ENCODE data around the gene PRR19.
"Not testable (repeated sequence)": the region's sequence is repeated elsewhere in the genome, so short reads cannot be mapped to it uniquely, and the experiment has no call there.

PRR19 gene

DNA sequence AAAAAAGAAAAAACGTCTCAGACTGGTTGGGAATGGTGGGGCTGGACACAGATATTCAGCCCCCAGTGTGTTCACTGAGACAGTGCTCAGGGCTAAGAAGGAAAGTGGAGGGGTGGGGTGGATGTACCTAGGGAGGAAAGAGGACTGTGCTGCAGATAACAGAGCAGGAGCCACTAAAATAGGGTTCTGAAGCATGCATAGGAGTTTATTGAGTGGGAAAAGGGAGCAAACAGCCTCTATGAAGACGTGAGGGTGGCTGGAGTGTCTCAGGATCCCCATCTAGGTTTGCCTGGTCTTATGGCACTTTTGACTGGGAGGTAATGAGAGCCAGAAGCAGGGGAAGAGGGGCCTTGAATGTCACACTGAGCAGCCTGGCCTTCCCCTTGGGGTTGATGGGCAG lies 26.9 kb downstream of the PRR19 start:
- no peak for DNase-seq

DNA sequence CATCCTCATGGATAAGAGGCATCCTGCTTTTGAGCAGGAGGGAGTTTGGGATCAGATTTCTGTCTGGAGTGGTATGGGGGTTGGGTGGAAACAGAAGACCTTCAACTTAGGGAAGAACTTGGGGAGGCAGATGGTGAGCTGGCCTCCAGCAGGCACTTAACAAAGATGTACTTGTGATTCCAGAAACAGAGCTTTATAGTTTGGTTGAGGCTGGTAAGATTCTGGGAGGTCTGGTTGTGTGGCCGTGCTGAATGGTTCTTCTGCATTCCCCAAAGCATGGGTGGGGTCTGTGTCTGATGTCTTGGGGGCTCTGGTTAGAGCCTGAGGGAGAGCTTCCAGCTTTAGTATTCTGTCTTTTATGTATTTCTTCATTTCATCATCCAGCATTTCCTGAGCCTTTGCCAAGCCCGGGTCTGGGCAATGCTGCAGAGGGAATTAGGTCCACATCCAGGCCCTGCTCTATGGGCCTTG lies 28.3 kb downstream of the PRR19 start:
- no peak for DNase-seq

DNA sequence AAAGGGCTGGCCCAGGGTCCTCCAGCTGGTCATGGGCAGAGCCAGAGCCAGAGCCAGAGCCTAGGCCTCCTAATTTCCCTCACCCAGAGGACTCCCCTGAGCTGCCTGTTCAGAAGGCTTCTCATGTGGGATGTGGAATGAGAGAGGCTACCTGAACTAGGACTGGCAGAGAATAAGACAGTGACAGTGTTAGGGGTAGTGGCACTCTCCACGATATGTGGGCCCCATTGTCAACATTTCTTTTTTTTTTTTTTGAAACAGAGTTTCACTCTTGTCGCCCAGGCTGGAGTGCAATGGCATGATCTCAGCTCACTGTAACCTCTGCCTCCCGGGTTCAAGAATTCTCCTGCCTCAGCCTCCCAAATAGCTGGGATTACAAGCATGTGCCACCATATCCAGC lies 29.4 kb downstream of the PRR19 start:
- DNase-seq: not testable (repeated sequence)

DNA sequence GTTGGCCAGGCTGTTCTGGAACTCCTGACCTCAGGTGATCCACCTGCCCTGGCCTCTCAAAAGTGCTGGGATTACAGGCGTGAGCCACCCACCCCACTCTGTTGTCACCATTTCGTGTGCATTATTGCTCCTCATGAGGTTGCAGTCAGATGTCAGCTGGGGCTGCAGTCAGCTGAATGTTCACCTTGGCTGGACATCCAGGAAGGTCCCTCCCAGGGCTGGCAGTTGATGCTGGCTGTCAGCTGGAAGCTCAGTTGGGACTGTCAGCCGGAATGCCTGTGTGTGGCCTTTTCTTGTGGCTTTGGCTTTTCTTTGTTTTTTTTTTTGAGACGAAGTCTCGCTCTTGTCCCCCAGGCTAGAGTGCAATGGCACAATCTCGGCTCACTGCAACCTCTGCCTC lies 30.1 kb downstream of the PRR19 start:
- DNase-seq: no peak

DNA sequence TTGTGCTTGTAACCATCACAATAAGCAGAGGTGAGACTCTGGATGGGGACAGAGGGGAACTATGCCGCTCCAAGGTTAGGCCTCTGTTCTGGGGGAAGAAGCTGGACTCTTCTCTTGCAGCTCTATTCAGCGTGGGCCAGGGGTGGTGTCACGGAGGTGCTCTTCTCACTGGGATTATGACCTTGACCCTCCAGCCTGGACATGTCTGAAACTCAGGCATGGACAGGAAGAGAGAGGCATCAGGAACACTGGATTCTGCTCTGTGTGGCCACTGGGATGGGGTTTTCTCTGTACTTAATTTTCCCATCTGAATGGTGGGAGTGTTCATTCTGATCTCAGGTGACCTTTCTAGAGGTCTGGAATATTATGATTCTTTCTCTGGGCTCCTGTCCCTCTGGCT lies 31.1 kb downstream of the PRR19 start:
- no peak for DNase-seq

DNA sequence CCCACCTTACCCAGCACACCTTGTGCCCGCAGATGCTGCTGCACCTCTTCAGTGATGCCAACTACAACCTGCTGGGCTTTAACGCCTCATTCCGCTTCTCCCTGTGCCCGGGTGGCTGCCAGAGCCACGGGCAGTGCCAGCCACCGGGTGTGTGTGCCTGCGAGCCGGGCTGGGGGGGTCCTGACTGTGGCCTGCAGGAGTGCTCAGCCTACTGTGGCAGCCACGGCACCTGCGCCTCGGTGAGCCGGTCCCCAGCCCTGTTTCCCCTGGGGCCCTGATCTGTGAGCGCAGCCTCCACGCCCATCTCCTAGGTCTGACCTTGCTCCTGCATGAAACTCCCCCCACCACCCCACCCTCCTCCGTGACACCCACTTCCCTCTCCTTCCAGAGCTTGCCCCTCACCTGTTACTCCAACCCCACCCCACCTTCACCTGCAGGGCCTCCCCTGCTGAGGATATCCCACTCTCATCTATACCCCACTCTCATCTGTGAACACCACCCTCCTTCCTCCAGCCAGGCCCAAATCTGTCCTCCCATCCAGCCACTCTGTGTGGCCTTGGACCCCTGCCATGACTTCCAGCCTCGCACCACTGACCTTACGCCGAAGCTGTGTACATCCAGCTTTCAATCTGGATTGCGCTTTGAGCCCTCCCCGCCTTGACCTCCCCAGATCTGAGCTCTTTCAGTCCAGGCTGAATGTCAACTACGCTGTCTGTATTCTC lies 32.2 kb downstream of the PRR19 start:
- no peak for DNase-seq

DNA sequence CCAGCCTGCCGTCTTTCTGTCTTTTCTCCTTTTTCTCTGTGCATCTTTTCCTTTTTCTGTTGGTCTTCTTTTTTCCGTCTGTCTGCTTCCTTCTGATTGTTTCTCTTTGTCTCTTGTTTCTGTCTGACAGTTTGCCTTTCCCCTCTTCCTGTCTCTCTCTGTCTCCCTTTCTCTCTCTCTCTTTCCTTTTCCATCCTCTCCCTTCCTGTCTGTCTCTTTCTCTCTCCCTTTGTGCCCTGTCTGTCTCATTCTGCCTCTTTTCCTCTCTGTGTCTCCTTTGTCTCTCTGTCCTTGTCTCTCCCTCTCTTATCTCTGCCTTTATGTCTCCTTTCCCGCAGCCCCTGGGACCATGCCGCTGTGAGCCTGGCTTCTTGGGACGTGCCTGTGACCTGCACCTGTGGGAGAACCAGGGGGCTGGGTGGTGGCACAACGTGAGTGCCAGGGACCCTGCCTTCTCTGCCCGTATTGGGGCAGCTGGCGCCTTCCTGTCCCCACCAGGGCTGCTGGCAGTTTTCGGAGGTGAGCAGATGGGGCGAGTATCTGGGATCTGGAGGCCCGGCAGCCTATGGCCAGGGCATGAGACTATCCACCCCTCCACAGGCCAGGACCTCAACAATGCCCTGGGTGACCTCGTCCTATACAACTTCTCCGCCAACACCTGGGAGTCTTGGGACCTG lies 32.9 kb downstream of the PRR19 start:
- DNase-seq: no peak

DNA sequence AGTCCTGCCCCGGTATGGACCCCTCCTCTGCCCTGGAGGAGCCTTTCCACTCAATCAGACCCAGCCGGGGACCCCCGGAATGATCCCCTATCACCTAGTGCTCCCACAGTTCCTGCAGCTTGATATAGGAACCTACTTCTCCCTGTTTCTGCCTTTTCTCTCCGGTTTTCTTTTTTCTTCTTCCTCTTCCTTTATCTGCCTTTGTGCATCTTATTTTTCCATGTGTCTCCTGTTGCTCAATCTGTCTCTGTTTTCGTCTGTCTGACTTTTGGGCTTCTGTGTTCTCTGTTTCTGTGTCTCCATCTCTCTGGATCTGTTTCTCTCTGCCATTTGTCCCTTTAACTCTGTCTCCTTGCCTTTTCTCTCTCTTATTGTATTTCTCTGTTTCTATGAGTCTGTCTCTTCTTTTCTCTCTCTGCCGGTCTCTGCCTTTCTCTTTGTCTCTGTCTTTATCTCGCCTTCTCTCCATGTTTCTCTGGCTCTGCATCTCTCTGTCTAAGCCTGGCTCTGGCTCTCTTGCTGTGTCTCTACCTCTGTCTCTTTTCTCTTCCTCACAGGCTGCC lies 33.5 kb downstream of the PRR19 start:
- DNase-seq: no peak

DNA sequence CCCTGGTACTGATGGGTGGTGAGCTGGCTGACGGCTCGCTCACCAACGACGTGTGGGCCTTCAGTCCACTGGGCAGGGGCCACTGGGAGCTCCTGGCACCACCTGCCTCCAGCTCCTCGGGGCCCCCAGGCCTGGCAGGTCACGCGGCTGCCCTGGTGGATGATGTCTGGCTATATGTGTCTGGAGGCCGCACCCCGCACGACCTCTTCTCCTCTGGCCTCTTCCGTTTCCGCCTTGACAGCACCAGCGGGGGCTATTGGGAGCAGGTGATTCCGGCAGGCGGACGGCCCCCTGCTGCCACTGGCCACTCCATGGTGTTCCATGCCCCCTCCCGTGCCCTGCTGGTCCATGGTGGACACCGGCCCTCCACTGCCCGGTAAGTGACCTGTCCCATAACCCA lies 34.0 kb downstream of the PRR19 start:
- no peak for DNase-seq

DNA sequence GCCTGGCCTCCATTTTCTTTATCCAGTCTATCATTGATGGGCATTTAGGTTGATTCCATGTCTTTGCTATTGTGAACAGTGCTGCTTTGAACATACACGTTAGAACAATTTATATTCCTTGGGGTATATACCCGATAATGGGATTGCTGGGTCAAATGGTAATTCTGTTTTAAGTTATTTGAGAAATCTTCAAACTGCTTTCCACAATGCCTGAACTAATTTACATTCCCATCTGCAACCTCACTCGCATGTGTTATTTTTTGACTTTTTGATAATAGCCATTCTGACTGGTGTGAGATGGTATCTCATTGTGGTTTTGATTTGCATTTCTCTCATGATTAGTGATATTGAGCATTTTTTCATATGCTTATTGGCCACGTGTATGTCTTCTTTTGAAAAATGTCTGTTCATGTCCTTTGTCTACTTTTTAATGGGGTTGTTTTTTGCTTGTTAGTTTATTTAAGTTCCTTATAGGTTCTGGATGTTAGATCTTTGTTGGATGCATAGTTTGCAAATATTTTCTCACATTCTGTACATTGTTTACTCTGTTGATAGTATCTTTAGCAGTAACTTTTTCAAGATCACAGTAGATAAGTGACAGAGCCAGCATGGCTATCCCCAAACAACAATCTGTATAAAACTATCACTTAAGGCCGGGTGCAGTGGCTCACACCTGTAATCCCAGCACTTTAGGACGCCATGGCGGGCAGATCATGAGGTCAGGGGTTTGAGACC lies 37.4 kb downstream of the PRR19 start:
- DNase-seq: not testable (repeated sequence)

DNA sequence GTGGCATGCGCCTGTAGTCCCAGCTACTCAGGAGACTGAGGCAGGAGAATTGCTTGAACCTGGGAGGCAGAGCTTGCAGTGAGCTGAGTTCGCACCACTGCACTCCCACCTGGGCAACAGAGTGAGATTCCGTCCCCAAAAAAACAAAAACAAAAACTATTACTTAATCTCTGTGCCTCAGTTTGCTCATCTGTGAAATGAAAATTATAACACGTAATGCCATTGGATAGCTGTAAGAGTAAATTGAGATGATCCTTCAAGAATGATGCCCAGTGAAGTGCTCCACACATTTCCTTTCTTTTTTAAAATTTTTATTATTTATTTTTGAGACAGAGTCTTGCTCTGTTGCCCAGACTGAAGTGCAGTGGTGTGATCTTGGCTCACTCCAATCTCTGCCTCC lies 38.0 kb downstream of the PRR19 start:
- not testable (repeated sequence) for DNase-seq

DNA sequence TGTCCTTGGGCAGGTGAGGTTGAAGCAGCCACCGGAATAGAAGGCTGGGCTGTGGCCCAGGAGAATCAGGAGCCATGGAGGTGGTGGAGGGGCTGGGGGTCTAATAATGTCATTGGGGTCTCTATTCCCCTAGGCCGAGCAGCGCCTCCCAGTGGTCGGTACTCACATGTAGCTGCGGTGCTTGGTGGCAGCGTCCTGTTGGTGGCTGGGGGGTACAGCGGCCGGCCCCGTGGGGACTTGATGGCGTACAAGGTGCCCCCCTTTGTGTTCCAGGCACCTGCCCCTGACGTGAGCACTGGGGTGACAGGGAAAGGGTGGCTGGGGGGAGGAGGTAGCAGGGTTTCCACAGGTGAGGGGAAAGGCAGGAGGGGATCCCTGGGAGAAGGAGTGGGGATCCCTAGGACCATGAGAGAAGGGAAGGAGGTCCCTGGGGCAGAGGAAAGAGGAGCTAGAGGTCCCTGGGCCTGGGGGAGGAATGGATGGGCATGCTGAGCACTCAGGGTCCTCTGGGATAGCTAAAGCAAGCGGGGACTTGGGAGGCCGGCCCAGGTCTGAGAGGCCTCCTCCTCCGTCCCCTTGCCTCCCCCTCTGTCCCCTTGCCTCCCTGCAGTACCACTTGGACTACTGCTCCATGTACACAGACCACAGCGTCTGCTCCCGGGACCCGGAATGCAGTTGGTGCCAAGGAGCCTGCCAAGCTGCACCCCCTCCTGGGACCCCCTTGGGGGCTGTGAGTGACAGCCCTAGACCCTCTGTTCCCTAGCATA lies 41.6 kb downstream of the PRR19 start:
- no peak for DNase-seq

DNA sequence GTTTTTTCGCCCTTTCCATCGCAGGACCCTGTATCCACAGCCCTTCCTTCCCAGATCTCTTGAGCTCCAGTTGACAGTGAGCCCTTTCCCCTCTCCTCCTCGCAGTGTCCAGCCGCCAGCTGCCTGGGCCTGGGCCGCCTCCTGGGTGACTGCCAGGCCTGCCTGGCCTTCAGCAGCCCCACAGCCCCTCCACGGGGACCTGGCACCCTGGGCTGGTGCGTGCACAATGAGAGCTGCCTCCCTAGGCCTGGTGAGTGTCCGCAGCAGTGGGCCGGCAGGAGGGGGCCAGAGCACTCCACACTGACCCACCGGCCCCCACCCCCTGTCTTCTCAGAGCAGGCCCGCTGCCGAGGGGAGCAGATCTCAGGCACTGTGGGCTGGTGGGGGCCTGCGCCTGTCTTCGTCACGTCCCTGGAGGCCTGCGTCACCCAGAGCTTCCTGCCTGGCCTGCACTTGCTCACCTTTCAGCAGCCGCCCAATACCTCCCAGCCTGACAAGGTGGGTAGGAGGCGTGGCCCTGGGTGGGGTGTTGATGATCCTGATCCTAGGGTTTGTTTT lies 42.5 kb downstream of the PRR19 start:
- no peak for DNase-seq

DNA sequence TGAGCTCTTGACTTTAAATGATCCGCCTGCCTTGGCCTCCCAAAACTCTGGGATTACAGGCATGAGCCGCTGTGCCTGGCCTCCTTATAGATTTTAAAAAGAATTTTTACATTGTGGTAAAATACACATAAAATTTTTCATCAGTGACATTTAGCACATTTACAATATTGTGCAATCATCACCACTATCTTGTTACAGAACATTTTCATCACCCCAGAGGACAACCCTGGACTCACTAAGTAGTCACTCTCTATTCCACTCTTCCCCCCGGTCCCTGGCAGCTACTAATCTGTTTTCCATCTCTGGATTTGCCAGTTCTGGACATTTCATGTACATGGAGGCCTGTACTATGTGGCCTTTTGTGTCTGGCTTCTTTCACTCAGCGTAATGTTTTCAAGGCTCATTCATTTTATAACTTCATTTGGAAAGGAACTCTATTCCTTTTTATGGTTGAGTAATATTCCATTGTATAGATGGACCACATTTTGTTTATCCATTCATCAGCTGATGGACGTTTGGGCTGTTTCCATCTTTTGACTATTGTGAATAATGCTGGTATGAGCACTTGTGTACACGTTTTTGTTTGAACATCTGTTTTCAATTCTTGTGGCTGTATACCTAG lies 43.4 kb downstream of the PRR19 start:
- no peak for DNase-seq

DNA sequence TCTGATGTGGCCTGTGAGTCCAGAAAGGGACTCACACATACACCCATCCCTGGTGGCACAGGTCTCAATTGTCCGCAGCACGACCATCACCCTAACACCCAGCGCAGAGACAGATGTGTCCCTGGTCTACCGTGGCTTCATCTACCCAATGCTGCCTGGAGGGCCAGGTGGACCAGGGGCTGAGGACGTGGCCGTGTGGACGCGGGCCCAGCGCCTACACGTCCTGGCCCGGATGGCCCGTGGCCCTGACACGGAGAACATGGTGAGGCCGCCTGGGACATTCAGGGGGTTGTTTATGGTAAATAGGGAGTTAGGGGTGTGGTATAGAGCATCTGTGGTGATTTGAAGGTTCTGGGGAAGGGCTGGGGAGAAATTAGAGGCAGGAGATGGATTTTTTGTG lies 46.3 kb downstream of the PRR19 start:
- DNase-seq: no peak

DNA sequence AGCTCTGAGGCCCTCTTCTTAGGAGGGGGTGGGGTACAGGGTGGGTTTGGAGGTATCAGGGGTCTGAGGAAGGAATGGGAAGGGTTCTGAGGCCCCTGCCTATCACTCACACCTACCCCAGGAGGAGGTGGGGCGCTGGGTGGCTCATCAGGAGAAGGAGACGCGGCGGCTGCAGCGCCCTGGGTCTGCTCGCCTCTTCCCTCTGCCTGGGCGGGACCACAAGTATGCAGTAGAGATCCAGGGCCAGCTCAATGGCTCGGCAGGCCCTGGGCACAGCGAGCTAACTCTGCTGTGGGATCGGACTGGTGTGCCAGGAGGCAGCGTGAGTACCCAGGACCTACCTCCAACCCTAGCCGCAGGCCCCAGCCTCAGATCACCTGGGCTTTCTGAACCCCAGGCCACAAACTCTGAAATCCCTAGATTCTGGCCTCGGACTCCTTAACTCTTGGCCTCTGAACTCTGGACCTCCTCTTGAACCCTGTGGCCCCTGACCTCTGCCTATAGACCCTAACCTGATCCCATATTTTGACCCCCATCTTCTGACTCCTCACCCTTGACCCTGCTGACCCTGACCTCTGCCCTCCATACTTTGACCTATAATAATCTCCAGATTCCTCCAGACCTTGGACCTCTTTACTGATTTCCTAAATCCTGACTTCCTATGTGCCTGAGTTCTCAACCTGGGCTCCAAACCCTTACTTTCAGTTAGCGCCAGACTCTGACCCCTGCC lies 47.6 kb downstream of the PRR19 start:
- DNase-seq: no peak

DNA sequence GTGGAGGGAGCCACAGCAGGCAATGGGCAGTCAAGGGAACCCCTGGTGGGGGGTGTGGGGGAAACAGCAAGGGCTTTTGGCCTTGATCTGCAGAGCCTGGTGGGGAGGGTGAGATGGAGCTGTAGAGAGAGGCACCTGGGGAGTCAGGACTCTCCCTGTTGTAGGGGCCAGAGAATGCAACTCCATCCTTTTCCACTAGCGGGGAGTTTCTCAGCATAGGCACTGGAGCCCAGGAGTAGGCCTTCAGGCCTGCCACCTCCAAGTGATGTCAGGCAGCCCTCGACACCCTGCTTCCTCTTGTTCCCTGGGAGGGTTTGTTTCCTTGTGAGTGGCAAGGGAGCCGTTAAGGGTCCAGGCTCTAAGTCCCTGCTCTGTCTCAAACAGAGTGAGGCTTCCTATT lies 48.5 kb downstream of the PRR19 start:
- no peak for DNase-seq

DNA sequence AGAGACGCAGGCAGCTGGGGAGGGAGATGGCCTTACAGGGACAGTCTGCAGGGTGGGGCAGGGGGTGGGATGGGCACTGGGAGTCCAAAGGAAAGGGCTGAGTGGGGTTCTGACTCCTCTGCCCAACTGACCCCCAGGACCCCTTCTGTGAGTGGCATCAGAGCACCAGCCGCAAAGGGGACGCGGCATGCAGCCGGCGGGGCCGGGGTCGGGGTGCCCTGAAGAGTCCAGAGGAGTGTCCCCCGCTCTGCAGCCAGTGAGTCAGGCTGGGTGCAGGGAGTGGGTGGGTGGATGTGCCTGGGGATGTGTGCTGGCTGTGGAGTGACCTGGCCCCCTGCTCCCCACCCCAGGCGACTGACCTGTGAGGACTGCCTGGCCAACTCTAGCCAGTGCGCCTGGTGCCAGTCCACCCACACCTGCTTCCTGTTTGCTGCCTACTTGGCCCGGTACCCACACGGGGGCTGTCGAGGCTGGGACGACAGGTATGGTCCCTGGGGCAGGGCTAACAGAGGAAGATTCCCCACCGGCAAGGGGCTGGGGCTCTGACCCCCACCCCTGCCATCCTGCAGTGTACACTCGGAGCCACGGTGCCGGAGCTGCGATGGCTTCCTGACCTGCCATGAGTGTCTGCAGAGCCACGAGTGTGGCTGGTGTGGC lies 49.3 kb downstream of the PRR19 start:
- DNase-seq: no peak

DNA sequence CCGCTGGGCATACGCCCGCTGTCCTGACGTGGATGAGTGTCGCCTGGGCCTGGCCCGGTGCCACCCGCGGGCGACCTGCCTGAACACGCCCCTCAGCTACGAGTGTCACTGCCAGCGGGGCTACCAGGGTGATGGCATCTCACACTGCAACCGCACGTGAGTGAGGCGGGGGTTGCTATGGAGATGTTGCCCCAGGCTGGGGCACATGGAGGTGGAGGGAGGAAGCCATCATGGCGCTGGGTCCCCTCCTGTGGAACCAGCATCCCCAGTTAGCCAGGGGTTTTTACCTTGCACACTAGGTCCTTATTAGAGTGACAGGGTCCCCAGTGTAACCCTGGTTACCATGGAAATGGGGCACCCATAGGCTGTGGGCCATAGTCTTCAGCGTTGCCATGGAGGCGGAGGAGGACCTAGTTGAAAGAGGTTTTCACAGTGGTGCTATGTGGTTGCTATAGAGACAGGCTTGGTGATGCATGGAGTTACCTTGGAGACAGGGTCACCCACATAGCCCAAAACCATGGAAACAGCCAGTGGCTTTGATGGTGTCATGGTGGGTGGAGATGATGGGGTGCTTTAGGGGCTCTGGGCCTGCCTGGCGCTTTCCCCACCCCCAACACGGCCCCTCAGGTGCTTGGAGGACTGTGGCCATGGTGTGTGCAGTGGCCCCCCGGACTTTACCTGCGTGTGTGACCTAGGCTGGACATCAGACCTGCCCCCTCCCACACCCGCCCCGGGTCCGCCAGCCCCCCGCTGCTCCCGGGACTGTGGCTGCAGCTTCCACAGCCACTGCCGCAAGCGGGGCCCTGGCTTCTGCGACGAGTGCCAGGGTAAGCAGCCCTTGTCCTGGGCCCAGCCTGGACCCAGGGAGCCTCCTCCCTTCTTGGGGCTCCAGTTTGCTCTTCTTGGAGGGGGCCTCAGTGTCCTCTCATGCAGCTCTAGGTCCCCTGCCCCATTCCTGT lies 50.6 kb downstream of the PRR19 start:
- no peak for DNase-seq

Data from activated naive CD4-positive, alpha-beta T cell treated with Interleukin-2 at 50 U/mL for 16 hours (primary cell).